MM.1S (cell line): ENCODE measurements around the gene OR1L1.

Experiments
- DNase-seq: peaks from one replicate; pipeline ENCODE4 v3.0.0-alpha.2; 2015
- H2AFZ ChIP-seq: fragments of 300-600 bp; sonication (generic); 2 replicates; pipeline ENCODE4 v1.6.0; 2016; ENCODE audit warnings: antibody characterized with exemption, low read length
- H3F3A ChIP-seq: fragments of 300-600 bp; sonication (generic); 2 replicates; pipeline ENCODE4 v1.6.1; 2016; ENCODE audit warnings: mild to moderate bottlenecking, antibody characterized with exemption, low read length, moderate library complexity, mixed read lengths; ENCODE audit not compliant: insufficient read depth
- H3K27ac ChIP-seq: fragments of 300-600 bp; sonication (generic); 2 replicates; pipeline ENCODE4 v1.5.1; 2016; ENCODE audit warnings: mild to moderate bottlenecking, low read length
- H3K27me3 ChIP-seq: fragments of 300-600 bp; sonication (generic); replicated peaks from 2 replicates; pipeline ENCODE4 v1.6.0; 2016; ENCODE audit warnings: low read length; ENCODE audit not compliant: insufficient read depth
- H3K36me3 ChIP-seq: fragments of 300-600 bp; sonication (generic); replicated peaks from 2 replicates; pipeline ENCODE4 v1.6.1; 2016; ENCODE audit warnings: mild to moderate bottlenecking, low read length, mixed read lengths; ENCODE audit not compliant: insufficient read depth
- H3K4me1 ChIP-seq: fragments of 300-600 bp; sonication (generic); 2 replicates; pipeline ENCODE4 v1.6.1; 2016; ENCODE audit warnings: low read length, mixed read lengths
- H3K4me2 ChIP-seq: fragments of 300-600 bp; sonication (generic); 2 replicates; pipeline ENCODE4 v1.6.0; 2016; ENCODE audit warnings: low read depth, low read length
- H3K4me3 ChIP-seq: fragments of 300-600 bp; sonication (generic); 2 replicates; pipeline ENCODE4 v1.5.1; 2016; ENCODE audit warnings: low read length, mixed read lengths
- H3K79me2 ChIP-seq: fragments of 300-600 bp; sonication (generic); 2 replicates; pipeline ENCODE4 v1.6.1; 2016; ENCODE audit warnings: mixed run types, low read length, mixed read lengths
- H3K9ac ChIP-seq: fragments of 300-600 bp; sonication (generic); 2 replicates; pipeline ENCODE4 v1.6.1; 2016; ENCODE audit warnings: low read length, mixed read lengths
- H3K9me2 ChIP-seq: fragments of 300-600 bp; sonication (generic); replicated peaks from 2 replicates; pipeline ENCODE4 v1.6.1; 2016; ENCODE audit warnings: mild to moderate bottlenecking, low read length, mixed read lengths; ENCODE audit not compliant: insufficient read depth
- H3K9me3 ChIP-seq: fragments of 300-600 bp; sonication (generic); replicated peaks from 2 replicates; pipeline ENCODE4 v1.6.1; 2016; ENCODE audit warnings: mild to moderate bottlenecking, low read length, mixed read lengths; ENCODE audit not compliant: insufficient read depth
- H4K20me1 ChIP-seq: fragments of 300-600 bp; sonication (generic); 2 replicates; pipeline ENCODE4 v1.6.1; 2016; ENCODE audit warnings: mild to moderate bottlenecking, low read length, moderate library complexity, mixed read lengths; ENCODE audit not compliant: insufficient read depth
- EZH2phosphoT487 ChIP-seq: fragments of 300-600 bp; sonication (generic); IDR thresholded peaks from 2 replicates; pipeline ENCODE4 v1.6.1; 2018; ENCODE audit warnings: antibody characterized with exemption, low read length

The OR1L1 gene

GRCh38 chr9:122695696-122696095 lies 34.2 kb downstream of the OR1L1 start:
- Histone ChIP-seq H3K4me3 (no peak overlapping the region), H3K27me3 (no peaks in the 10 kb centered on the region), H3K4me1 (no peaks in the 10 kb centered on the region), H3K9me3 (no peaks in the 10 kb centered on the region), H3K4me2 (no peak overlapping the region), H3K36me3 (no peaks in the 10 kb centered on the region), H3F3A (no peaks in the 10 kb centered on the region), H3K79me2 (no peaks in the 10 kb centered on the region), H3K9me2 (no peaks in the 10 kb centered on the region), H2AFZ (no peak overlapping the region), H3K9ac (no peak overlapping the region), H3K27ac (no peak overlapping the region), H4K20me1 (no peaks in the 10 kb centered on the region)
- no peak for DNase-seq
- no peak for TF ChIP-seq EZH2phosphoT487
